NB4 (cell line): ENCODE data around the gene HHATL.

Experiments
- MYC ChIP-seq: IDR thresholded peaks from 2 replicates; pipeline ENCODE4 v1.6.1; 2011; ENCODE audit warnings: low read depth, low read length
- POLR2A ChIP-seq: IDR thresholded peaks from 2 replicates; pipeline ENCODE4 v1.6.1; 2011; ENCODE audit warnings: mild to moderate bottlenecking; ENCODE audit not compliant: insufficient read length; ENCODE audit errors: extremely low read depth
- TF ChIP-seq, protein P1 (sequence below): IDR thresholded peaks from one replicate; pipeline ENCODE4 v1.5.1; 2012; ENCODE audit warnings: low read depth, low read length
- TF ChIP-seq, protein P2 (sequence below): IDR thresholded peaks from 2 replicates; pipeline ENCODE4 v1.6.1; 2011; ENCODE audit warnings: low read depth, low read length

GRCh38 chr3:42667523-42668412, 34.8 kb downstream of the HHATL start:
- TF ChIP-seq, protein P1, sequence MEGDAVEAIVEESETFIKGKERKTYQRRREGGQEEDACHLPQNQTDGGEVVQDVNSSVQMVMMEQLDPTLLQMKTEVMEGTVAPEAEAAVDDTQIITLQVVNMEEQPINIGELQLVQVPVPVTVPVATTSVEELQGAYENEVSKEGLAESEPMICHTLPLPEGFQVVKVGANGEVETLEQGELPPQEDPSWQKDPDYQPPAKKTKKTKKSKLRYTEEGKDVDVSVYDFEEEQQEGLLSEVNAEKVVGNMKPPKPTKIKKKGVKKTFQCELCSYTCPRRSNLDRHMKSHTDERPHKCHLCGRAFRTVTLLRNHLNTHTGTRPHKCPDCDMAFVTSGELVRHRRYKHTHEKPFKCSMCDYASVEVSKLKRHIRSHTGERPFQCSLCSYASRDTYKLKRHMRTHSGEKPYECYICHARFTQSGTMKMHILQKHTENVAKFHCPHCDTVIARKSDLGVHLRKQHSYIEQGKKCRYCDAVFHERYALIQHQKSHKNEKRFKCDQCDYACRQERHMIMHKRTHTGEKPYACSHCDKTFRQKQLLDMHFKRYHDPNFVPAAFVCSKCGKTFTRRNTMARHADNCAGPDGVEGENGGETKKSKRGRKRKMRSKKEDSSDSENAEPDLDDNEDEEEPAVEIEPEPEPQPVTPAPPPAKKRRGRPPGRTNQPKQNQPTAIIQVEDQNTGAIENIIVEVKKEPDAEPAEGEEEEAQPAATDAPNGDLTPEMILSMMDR = no peak
- no peak for TF ChIP-seq POLR2A
- TF ChIP-seq, protein P2, sequence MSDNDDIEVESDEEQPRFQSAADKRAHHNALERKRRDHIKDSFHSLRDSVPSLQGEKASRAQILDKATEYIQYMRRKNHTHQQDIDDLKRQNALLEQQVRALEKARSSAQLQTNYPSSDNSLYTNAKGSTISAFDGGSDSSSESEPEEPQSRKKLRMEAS = no peak
- no peak for TF ChIP-seq MYC
